ENCODE results near the gene RASA3. TPM values are rescaled to one million over a fixed set of nuclear protein-coding genes. Genes with fewer than 3 reads are reported as not detected.

The RASA3 gene
- total RNA-seq, 1 experiment from 2014 or later, result 18.6 TPM

- BruUV-seq (replicated peaks), result no TSS peak
- no peaks in the 10 kb centered on the region for H3K36me3 ChIP-seq (ENCODE audit: control insufficient read depth in 1 of 2, insufficient read depth in 2 of 2, low read length in 2 of 2)
- H3K9ac ChIP-seq (ENCODE audit: low read length), result no peak overlapping the region
- ATAC-seq, result no peak
- no peaks in the 10 kb centered on the region for H3K27me3 ChIP-seq (ENCODE audit: insufficient read depth, low read length)
- ChIA-PET CTCF (no interaction called here), RAD21 (ENCODE audit: low non-redundant PET in 1 of 2, low total read pairs in 2 of 2, uncharacterized antibody in 2 of 2, unreplicated experiment in 2 of 2) (no interaction called here), POLR2A (no interaction called here)
- peaks cover 13 to 18% of the 10 kb centered on the region in 2 experiments; a peak in 3 of 4 replicates for H3K4me1 ChIP-seq (ENCODE audit: control insufficient read depth in 1 of 2, insufficient read depth in 2 of 2, low read length in 2 of 2)
- H3K4me3 ChIP-seq (replicated peaks in 1 of 2; ENCODE audit: low read depth in 1 of 2, low read length in 2 of 2), result no peak overlapping the region
- H3K9me3 ChIP-seq (ENCODE audit: control insufficient read depth in 1 of 2, insufficient read depth in 1 of 2, low read depth in 1 of 2, low read length in 2 of 2), result no peaks in the 10 kb centered on the region
- H4K20me1 ChIP-seq (ENCODE audit: insufficient read depth), result no peaks in the 10 kb centered on the region
- H3K9me2 ChIP-seq (ENCODE audit: insufficient read depth), result no peaks in the 10 kb centered on the region
- H3K79me2 ChIP-seq (ENCODE audit: insufficient read depth, low read length), result peaks cover 36% of the 10 kb centered on the region
- TF ChIP-seq SRF (IDR thresholded peaks at IDR 0.05; ENCODE audit: low read depth) (no peak), EZH2 (IDR thresholded peaks at IDR 0.05) (no peak), POLR2AphosphoS5 (IDR thresholded peaks at IDR 0.05; ENCODE audit: low read depth, low read length) (no peak), CTCF (IDR thresholded peaks at IDR 0.05 in 2 of 3, conservative IDR thresholded peaks at IDR 0.05 in 1 of 3; ENCODE audit: borderline replicate concordance in 1 of 3, insufficient read depth in 1 of 3, low read depth in 2 of 3, low read length in 2 of 3) (no peak), TCF7L2 (IDR thresholded peaks at IDR 0.05; ENCODE audit: borderline replicate concordance, extremely low read depth, insufficient read depth, insufficient read length) (no peak), MAX (IDR thresholded peaks at IDR 0.05) (no peak), ELF1 (IDR thresholded peaks at IDR 0.05; ENCODE audit: borderline replicate concordance, low read depth) (no peak), CBX3 (IDR thresholded peaks at IDR 0.05; ENCODE audit: low read depth) (no peak), SIN3A (IDR thresholded peaks at IDR 0.05; ENCODE audit: low read depth) (no peak)
- H3K4me2 ChIP-seq (ENCODE audit: low read length), result no peak overlapping the region
- H3K27ac ChIP-seq (ENCODE audit: low read depth, low read length), result no peak overlapping the region
- DNase-seq (ENCODE audit: low read depth, low spot score), result no peak
- intact Hi-C loops (cut with micrococcal nuclease), result no loop called here
- no peak overlapping the region for H2AFZ ChIP-seq (ENCODE audit: low read depth, low read length, poor library complexity, severe bottlenecking)
Observed at GRCh38 chr13:114077099-114077932, 55.1 kb downstream of the RASA3 start.

All from HCT116 (cell line).